GM19239 (cell line): ENCODE measurements around the gene GPR161.

Experiments
- DNase-seq: peaks from one replicate; pipeline ENCODE4 v3.0.0; 2011; ENCODE audit warnings: low spot score; ENCODE audit not compliant: insufficient read length
- FAIRE-seq: peaks from 2 replicates; lab custom pipeline; 2011; peaks lifted over from hg19 to GRCh38; lab: Jason Lieb, UNC

The GPR161 gene

GRCh38 chr1:168114845-168115244, 21.9 kb downstream of the GPR161 start:
- DNase-seq (no peak), FAIRE-seq (no peak)

GRCh38 chr1:168112673-168113305, 23.9 kb downstream of the GPR161 start:
- DNase-seq, result no peak

GRCh38 chr1:168110896-168111545, 25.7 kb downstream of the GPR161 start:
- DNase-seq (no peak), FAIRE-seq (no peak)

More at GRCh38 chr1:168112673-168113305, 23.9 kb downstream of the GPR161 start:
- no peak for FAIRE-seq

GRCh38 chr1:168106274-168106673, 30.5 kb downstream of the GPR161 start:
- DNase-seq, result no peak
- FAIRE-seq, result no peak

GRCh38 chr1:168105846-168106245, 30.9 kb downstream of the GPR161 start:
- DNase-seq (no peak), FAIRE-seq (no peak)

GRCh38 chr1:168104535-168104934, 32.2 kb downstream of the GPR161 start:
- FAIRE-seq (no peak), DNase-seq (no peak)

GRCh38 chr1:168102487-168102886, 34.2 kb downstream of the GPR161 start:
- no peak for FAIRE-seq
- DNase-seq, result no peak

GRCh38 chr1:168101336-168101735, 35.4 kb downstream of the GPR161 start:
- no peak for DNase-seq
- FAIRE-seq, result no peak

GRCh38 chr1:168100315-168101002, 36.3 kb downstream of the GPR161 start:
- no peak for DNase-seq
- peak; percentile 14 for FAIRE-seq

GRCh38 chr1:168099337-168099801, 37.4 kb downstream of the GPR161 start:
- no peak for FAIRE-seq
- no peak for DNase-seq

GRCh38 chr1:168098534-168099320, 38.0 kb downstream of the GPR161 start:
- FAIRE-seq, result no peak
- no peak for DNase-seq

- FAIRE-seq, result no peak
- no peak for DNase-seq
Observed at GRCh38 chr1:168097921-168098528, 38.7 kb downstream of the GPR161 start.

GRCh38 chr1:168096296-168097165, 40.2 kb downstream of the GPR161 start:
- no peak for FAIRE-seq
- DNase-seq, result no peak

- FAIRE-seq, result no peak
- no peak for DNase-seq
Observed at GRCh38 chr1:168095476-168095875, 41.3 kb downstream of the GPR161 start.

GRCh38 chr1:168093616-168094015, 43.1 kb downstream of the GPR161 start:
- FAIRE-seq, result no peak
- DNase-seq, result no peak

- DNase-seq, result no peak
Observed at GRCh38 chr1:168092566-168093355, 44.0 kb downstream of the GPR161 start.

GRCh38 chr1:168091720-168092550, 44.8 kb downstream of the GPR161 start:
- no peak for DNase-seq
- no peak for FAIRE-seq

More at GRCh38 chr1:168092566-168093355, 44.0 kb downstream of the GPR161 start:
- no peak for FAIRE-seq
